NT2/D1 (cell line): ENCODE measurements around the gene CLUH.

Experiments
- YY1 ChIP-seq: IDR thresholded peaks from 2 replicates; pipeline ENCODE4 v1.6.1; 2011; ENCODE audit not compliant: insufficient read length, insufficient read depth
- ZNF274 ChIP-seq: IDR thresholded peaks from 2 replicates; pipeline ENCODE4 v1.6.1; 2011; ENCODE audit warnings: mild to moderate bottlenecking, low read depth, low read length

DNA sequence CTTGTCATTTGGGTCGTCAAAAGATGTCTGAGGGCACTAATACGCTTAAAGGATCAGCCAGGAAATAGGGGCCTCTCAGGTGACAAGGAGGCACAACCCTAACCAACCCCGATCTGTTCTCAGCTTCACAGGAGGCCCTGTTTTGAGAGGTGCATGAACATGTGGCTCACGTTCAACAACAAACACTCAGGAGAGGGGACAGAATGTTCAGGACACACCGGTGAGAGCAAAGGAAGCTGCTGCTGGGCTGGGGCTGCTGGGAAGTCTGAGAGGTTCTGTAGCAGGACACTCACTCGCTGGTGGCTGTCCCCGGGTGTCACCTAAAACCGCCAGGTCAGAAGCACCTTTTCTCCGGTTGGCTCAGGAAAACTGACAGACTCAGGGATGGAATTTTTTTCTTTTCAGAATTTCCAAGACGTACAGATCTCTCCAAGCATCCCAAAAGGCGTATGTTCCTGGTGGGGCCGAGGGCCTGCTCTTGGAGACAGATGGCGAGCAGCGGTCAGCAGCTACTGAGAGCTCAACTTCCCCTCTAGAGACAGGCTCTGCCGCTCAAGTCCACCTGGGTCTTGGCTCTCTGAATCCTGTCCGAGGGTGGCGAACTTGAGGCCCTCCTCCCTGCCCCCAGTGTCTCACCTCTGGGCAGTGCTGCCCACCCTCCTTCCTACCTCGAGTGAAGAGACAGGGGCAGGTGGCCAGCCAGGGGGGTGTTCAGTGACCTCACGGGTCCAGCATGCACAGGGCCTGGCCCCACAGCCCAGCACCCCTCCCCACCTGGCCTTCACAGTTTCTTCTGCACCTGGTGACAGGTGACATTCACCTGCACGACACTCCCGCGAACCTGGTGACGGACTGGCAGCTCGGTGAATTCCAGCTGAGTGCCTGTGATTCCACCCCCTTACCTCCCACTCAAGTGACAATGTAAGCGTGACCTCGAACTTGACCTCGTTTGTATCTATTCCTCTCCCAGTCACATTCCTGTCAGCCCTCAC lies 22.9 kb downstream of the CLUH start:
- no peak for TF ChIP-seq ZNF274
- TF ChIP-seq YY1, result no peak
